GM13977 (cell line): ENCODE measurements around the gene RHOBTB3.
A peak's percentile ranks its signal among the peaks of the same experiment; 100 is the strongest.

Source experiments
- DNase-seq: peaks from one replicate; pipeline ENCODE4 v3.0.0; 2012; ENCODE audit warnings: low spot score
- CTCF ChIP-seq: IDR thresholded peaks from 2 replicates; pipeline ENCODE4 v1.5.1; 2012; ENCODE audit warnings: mild to moderate bottlenecking, control low read depth; ENCODE audit not compliant: insufficient read depth; ENCODE audit errors: extremely low read depth, missing control alignments
- in situ Hi-C: fragments of 300-500 bp; cut with MboI; formaldehyde crosslinking; loops from one replicate; pipeline ENCODE4 v1.12.0; 2022; ENCODE audit warnings: low sequenced_read_pairs, low pct_unique_long_range_greater_than_20kb, mixed read lengths, inconsistent platforms; ENCODE audit not compliant: unreplicated experiment

The RHOBTB3 gene

GRCh38 chr5:95779611-95780010 is 48.5 kb downstream of the RHOBTB3 start:
- in situ Hi-C loops, result loop anchor here (5.0 to 10.0 kb wide), 2 partner anchors 68 to 555 kb away; no protein-coding TSS in a partner anchor
- no peak for TF ChIP-seq CTCF

GRCh38 chr5:95780597-95780996 is 49.5 kb downstream of the RHOBTB3 start:
- no peak for TF ChIP-seq CTCF
- DNase-seq, result no peak
- in situ Hi-C loops, result loop anchor here (5.0 kb wide), 1 partner anchor 67 kb away; no protein-coding TSS in a partner anchor

More at GRCh38 chr5:95779611-95780010, 48.5 kb downstream of the RHOBTB3 start:
- DNase-seq, result no peak

- in situ Hi-C loops, result loop anchor here (5.0 kb wide), 1 partner anchor 66 kb away; no protein-coding TSS in a partner anchor
- DNase-seq, result peak; percentile 70
- TF ChIP-seq CTCF, result peak; percentile 90
Observed at GRCh38 chr5:95781101-95781583, 50.0 kb downstream of the RHOBTB3 start.

- no peak for DNase-seq
- TF ChIP-seq CTCF, result no peak
- in situ Hi-C loops, result loop anchor here (5.0 kb wide), 1 partner anchor 65 kb away; no protein-coding TSS in a partner anchor
Observed at GRCh38 chr5:95782181-95782580, 51.0 kb downstream of the RHOBTB3 start.

- no peak for DNase-seq
- in situ Hi-C loops, result loop anchor here (5.0 kb wide), 1 partner anchor 64 kb away; no protein-coding TSS in a partner anchor
- TF ChIP-seq CTCF, result no peak
Observed at GRCh38 chr5:95783661-95784060, 52.5 kb downstream of the RHOBTB3 start.

GRCh38 chr5:95784514-95785302 is 53.6 kb downstream of the RHOBTB3 start:
- no peak for DNase-seq
- in situ Hi-C loops, result loop anchor here (5.0 kb wide), 1 partner anchor 63 kb away; no protein-coding TSS in a partner anchor
- no peak for TF ChIP-seq CTCF
